Suppressor macrophage treated with lipopolysaccharide for 4 hours (primary cell): ENCODE measurements around the gene NAV3.
A peak's percentile ranks its signal among the peaks of the same experiment; 100 is the strongest.

Experiments used
- DNase-seq: peaks from one replicate; pipeline ENCODE4 v3.0.0-alpha.2; 2020

NAV3 gene, protein sequence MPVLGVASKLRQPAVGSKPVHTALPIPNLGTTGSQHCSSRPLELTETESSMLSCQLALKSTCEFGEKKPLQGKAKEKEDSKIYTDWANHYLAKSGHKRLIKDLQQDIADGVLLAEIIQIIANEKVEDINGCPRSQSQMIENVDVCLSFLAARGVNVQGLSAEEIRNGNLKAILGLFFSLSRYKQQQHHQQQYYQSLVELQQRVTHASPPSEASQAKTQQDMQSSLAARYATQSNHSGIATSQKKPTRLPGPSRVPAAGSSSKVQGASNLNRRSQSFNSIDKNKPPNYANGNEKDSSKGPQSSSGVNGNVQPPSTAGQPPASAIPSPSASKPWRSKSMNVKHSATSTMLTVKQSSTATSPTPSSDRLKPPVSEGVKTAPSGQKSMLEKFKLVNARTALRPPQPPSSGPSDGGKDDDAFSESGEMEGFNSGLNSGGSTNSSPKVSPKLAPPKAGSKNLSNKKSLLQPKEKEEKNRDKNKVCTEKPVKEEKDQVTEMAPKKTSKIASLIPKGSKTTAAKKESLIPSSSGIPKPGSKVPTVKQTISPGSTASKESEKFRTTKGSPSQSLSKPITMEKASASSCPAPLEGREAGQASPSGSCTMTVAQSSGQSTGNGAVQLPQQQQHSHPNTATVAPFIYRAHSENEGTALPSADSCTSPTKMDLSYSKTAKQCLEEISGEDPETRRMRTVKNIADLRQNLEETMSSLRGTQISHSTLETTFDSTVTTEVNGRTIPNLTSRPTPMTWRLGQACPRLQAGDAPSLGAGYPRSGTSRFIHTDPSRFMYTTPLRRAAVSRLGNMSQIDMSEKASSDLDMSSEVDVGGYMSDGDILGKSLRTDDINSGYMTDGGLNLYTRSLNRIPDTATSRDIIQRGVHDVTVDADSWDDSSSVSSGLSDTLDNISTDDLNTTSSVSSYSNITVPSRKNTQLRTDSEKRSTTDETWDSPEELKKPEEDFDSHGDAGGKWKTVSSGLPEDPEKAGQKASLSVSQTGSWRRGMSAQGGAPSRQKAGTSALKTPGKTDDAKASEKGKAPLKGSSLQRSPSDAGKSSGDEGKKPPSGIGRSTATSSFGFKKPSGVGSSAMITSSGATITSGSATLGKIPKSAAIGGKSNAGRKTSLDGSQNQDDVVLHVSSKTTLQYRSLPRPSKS (N-terminal part only)

DNA sequence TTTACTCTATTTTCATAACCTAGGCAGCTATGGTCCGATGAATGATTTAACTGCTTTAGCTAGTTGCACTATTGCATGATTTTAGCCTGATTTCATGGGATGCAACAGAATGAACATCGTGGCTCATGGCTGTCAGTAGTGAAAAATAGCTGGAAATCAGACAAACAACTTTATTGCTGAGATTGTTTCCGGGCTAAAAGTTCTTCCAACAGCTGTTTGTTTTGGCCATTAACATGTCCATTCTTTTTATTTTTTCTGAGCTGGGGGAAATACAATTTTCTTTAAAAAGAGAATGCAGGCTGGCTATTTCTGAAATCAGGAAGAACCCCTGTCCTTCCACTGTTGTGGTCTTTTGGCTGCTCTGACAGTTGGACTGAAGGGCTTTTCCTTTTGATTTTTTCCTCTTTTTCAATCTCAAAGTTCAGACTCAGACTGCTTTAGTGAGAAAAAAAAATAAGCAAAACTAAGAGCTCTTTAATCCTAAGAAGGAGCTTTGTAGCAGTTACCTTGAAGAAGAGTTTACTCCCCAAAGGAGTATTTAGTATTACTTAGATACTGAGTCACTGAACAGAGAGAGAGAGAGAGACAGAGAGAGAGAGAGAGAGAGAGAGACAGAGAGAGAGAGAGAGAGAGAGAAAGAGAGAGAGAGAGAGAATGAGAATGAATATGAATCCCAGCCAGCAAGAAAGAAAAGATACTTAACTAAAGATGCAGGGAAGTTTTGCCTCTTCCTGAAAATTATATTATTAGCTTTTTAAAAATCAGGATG is at the start of gene NAV3:
NAV3 (plus strand) TSS at position 312 of the 769 bp plus-strand sequence. CDS start 568 bp downstream, outside the sequence.
- no peak for DNase-seq

DNA sequence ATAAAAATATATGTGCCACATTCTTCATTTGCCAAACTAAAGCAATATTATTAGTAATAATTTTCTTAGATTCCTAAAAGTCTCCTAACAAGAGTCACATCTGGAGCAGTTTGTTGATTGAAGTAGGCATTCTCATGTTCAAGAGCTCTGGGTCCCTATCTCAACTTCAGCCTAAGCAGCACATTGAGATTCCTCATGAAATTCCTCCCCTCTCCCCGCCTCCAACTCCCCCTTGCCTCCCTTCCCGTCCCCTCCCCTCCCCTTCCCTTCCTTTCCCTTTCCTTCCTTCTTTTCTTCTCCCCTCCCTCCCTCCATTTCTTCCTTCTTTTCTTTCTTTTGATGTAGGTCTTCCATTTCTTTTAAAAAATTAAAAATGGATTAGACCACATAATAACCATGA is 48.7 kb upstream of the NAV3 start:
- DNase-seq: no peak

DNA sequence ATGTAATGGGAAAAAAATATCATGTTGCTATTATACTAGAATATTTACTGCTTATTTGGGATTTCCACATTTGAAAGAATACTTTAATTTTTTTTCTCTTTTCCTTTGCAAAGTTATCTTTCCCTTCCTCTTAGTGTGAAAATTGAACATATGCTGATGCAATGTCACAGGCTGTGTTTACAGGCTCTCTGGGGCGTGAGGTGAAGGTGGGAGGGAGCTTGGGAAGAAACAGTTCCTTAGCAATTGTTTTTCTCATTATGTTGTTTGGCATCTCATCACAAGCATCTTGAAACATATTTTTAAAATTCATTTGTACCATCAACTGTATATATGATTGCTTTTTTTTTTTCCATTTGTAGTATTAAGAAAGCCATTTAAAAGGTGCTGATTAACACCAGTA is 47.9 kb upstream of the NAV3 start:
- DNase-seq: no peak

DNA sequence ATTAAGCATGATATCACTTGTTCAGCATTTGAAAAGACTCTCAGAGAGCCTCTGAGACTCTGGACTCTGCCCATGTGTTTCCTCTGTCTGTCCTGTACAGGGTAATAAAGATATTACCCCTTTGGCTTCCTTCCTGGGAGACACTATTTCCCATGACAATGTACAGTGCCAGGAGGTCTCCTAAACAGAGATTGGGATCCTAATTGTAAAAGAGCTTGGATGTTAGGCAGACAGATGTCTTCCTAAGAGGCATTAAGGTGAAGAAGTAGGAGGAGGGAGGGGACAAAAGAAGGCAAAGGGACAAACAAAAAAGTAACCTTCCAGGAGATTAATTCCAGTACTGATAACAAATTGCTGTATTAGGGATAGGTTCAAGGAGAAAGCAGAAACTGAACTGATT is 45.5 kb upstream of the NAV3 start:
- no peak for DNase-seq

DNA sequence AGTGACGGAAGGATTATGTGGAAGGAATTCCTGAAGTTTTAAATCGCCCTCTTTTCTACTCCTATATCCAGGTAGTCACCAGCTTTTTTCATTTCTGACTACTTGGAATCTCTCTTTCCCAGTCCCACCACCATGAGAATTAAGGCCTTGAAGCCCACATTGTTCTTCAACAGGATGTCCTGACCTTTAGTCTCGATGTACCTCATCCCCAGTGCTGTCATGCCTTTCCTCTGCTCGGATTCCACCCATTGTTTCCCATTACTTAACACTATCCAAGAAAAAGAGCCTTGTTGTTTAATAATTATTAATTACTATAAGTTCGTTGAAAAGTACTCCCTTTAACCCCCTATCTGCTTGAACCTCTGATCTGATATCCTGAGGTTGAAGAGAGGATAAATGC is 44.0 kb upstream of the NAV3 start:
- DNase-seq: no peak

DNA sequence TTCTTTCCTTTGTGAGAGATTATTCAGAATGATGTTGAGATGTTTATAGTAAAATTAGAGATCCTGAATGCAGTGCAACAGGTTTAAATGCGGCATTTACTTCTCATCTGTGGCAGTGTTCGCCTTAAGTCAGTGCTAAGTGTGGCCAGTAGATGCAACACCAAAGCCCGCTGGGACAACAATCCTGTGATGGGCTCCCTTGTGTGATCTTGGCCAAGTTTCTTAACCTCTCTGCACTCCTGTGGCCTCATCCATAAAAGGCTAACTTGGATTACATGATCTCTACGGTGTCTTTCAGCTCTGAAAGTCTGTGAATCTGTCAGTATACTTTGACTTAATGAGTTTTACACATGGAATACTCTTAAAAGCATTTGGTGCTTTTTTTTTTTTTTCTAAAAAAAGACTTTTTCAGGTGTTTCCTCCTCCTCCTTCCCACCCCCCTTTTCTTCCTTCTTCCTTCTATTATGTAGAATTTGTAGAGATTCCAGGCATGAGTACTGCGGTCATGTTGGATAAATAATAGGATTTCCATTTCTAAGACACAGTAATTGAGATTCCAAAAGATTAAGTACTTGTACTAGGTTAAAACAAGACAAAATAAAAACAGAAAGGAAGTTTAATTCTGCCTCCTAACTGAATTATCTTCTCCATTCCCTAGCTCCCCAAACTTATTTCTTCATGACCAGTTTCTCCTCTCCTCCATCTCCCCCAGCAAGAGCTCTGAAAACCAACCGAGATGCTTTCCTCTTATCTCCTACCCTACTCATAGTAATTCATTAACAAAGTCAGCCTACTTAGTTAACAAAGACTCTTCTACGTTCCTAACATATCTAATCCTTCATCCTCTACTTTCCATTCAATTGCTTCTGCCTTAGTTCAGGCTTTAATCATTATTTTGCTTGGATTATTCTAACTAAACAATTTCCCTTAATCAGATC is 42.2 kb upstream of the NAV3 start:
- no peak for DNase-seq

DNA sequence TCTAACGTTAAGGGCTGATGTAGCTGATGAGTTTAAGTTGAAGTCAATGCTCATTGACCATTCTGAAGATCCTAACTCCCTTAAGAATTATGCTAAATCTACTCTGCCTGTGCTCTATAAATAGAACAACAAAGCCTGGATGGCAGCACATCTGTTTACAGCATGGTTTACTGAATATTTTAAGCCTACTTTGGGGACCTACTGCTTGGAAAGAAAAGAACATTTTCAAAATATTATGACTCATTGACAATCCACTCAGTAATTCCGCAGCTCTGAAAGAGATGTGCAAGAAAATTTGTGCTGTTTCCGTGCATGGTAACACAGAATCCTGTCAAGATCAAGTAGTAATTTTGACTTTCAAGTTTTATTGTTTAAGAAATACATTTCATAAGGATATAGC is 35.0 kb upstream of the NAV3 start:
- DNase-seq: no peak

DNA sequence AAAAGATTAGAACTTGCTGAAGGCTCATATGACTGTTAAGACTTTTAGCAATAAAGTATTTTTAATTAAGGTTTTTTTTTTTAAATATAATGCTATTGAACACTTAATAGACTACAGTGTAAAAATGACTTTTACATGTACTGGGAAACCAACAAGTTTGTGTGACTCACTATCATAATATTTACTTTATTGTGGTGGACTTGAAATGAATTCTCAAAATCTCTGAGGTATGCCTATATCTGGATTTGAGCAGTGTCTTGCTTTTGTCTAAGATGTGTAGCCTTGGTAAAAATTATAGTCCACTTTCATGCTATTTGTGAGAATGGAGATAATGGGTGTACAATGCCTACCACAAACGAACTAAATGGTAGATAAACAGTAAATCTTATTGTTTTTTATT is 33.9 kb upstream of the NAV3 start:
- DNase-seq: no peak

DNA sequence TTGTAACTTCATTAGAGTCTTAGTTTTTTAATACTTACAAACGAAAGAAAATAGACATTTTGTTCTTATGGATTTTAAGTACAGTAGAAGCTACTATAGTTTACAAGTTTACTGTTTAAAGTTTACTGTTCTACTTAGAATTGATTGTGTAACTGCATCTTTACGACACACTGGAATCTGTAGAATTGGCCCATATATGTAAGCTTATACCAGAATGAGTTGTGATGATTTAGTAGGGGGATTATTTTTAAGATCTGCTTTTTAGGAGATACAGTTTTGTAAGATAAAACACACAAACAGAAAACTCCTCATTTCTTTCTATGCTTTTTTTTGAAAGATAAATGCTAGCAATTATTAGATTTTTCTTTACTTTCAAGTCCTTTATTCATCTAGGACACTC is 30.2 kb upstream of the NAV3 start:
- DNase-seq: no peak

DNA sequence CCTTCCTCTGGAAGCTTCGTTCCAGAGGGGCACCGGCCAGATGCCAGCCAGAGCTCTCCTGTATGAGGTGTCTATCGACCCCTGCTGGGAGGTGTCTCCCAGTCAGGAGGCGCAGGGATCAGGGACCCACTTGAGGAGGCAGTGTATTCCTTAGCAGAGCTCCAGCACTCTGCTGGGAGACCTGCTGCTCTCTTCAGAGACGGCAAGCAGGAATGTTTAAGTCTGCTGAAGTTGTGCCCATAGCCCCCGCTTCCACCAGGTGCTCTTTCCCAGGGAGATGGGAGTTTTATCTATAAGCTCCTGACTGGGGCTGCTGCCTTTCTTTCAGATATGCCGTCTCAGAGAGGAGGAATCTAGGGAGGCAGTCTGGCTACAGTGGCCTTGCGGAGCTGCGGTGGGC is 22.2 kb upstream of the NAV3 start:
- DNase-seq: no peak

DNA sequence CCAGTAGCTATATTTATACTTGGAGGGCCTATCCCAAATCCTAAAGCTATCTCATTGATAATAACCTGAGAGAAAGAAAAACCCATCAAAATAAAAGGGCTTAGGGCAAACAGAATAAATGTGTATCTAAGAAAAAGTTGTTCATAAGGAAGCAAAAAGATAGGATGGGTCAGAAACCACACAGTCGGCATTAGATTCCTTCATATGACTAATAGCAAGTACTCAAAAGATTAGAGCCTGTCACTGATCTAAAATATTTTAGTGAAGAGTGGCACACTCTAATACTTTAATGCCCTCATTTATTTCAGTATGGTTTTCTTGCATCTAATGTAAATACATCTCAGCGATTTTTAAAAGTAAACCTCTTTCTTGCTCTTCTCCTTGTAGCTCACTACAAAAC is 17.1 kb upstream of the NAV3 start:
- DNase-seq: no peak

DNA sequence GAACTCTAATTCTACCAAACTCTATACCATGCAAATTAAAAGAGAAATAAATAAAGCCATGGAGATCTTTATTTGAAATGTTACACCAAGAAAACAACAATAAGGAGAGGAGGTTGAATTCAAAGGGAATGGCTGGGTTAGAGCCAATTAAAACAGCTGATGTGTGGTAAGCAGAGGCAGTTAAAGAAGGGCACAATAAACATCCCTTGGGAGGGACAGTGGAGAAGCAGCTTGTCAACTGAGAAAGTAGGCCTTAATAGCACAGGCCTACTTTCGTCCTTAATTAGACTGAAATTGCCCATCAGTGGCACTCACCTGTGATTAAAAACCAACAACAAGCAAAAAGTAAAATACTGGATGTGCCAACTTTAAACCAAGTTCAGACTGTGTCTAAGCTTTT is 16.3 kb upstream of the NAV3 start:
- DNase-seq: no peak

DNA sequence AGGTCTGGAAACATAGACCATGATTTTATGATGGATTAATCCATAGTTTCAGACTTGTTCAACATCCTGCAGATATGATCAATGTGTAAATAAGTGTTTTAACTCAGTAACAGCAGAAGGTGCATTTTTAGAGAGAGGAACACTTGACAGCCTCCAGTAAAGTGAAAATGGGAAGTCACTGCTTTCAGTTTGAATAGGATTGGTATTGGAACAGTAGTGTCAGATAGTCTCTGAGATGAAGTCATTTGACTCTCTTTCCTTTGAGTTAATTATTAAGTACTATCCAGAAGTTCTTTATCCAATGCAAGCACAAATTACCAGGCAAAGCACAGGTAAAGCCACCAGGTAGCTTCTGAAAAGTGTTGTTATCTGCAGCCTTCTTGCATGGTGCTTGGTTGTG is 14.5 kb upstream of the NAV3 start:
- DNase-seq: peak; percentile 3

DNA sequence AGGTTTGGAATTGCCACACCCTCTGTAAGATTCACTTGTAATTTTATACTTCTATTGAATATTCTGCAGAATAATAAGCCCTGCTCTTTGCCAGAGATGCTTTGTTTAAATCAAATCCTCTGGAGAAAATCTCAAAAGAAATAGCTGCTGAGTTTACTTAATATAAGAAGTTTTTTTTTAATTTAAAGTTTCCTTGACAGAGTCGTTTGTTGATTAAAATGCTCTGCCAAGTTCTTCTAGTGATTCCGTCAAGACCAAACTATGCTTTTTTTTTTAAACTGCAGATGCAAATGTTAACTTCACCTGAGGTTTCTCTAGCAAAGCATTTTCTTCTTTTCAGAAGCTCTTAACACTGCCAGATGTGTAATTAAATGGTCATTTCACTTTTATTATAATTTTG is 13.4 kb upstream of the NAV3 start:
- DNase-seq: no peak

DNA sequence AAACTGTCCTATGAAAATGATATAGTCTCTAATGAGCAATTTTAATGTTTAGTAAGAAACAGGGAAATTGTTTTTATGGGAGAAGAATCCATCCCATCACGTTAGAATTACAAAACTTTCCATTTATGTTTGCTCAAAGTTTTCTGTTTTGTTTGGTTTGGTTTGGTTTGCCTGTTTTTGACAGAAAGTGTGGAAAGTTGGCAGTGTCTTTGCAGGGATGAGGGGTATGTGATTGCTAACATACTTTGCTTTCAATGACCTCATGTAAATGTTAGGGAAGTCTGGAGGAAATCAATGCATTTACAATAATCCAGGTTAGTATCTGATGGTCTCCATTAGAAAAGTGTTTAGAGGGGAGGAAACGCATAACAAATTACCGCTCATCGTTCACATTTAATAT is 12.3 kb upstream of the NAV3 start:
- no peak for DNase-seq

DNA sequence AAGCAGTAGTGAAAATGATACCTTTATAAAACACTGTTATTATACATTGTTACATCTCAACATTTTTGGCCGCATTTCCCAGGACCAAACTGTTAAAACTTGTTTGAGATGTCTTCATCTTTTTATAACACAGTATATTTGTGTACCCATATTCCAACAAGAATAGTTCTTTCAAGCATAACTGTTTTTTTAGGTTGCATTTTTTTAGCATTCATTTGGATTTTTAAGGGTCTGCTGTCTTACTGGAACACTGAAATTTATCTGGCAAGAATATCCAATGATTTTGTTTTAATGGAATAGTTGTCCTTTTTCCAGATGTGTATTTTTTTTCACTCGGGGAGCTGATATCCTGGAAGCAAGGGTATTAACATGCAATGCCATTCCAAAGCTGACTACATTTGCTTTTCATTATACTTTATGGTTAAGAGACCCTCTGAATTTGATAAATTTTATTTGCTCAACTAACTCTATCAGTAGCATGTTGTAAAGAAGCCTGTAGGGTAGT is 8.9 kb upstream of the NAV3 start:
- no peak for DNase-seq

DNA sequence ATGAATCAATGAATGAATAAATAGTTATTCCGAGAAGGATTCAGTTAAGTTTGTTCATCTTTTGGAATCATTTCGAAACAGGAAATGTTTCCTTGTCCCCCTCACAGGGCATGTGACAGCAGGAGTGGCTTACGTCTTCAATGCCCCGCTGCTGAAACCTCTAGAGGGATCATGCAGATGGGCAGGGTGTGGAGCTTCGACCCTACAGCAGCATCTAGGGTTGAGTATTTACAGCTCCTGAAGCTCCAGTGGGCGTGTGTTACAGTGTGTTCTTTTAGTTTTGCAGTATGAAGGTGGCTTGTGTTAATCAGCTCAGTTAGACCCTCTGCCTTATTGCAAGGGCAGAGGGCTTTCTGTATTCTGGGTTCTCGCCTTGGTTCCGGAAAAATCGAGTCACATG is 2.6 kb downstream of the NAV3 start:
- no peak for DNase-seq

DNA sequence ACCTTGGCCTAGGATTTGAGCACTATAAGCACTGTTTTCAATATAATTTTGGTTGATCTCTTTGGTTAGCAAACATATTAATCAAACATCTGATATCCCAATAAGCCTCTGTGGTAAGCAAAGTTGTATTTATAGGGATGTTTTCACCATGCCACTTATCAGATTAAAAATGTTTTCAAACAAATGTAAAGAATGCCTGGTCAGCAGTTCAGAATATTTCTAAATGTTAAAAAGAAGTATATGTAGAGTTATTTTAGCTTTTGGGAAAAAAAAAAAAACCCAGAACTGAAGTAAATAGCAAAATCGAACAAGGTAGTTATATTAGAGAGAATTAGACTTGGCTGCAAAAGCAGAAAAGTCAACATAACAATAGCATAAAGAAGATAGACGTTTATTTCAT is 3.9 kb downstream of the NAV3 start:
- DNase-seq: no peak

DNA sequence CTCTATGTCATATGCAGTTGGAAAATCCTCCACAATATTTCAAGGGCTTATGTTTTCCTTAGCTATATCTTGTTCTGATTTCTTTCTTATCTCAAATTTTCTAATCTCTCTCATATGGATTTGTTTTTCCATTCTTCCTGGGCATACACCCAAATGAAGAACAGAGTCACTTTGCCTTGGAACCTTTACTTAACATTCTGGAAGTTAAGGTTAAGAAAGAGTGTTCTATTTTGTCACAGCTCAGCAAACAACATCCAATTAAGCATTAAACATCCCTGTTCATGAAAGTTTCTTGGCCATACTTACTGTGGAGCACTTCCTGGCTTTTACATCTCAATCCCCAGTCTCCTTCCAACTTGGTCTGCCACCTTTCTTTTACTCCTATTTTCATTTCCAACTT is 5.3 kb downstream of the NAV3 start:
- DNase-seq: no peak

DNA sequence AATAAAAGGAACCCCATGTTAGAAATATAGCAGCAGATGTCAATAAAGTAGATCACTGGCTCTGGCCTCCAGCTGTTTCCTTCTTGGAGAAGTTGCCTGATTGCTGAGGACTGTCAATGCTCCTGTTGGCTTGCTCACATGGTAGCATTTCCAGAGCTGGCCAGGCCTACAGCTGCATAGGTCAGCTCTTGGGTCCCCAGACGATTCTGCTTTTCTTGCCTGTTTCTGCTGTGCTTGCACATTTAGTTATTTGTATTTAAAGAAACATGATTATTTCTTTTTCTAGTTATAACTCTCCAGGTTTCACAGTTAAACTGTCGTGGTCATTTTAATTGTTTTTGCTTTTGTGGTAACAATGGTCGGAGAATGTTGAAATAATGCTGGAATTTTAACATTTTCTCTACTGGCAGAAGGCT is 7.2 kb downstream of the NAV3 start:
- DNase-seq: no peak

DNA sequence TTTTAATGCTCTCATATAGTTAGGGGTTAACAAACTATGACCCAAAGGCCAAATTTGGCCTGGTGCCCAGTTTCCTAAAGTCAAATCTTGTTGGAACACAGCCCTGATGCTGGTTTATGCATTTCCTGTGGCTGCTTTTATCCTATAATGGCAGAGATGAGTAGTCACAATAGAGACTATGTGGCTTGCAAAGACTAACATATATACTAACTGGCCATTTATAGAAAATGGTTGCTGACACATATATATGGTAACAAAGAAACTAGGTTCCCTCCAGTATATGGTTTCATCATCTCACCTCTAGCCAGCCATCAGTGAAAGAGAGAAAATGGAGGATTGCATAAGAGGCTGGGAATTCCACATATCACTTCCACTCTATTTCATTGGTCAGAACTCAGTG is 10.8 kb downstream of the NAV3 start:
- no peak for DNase-seq

DNA sequence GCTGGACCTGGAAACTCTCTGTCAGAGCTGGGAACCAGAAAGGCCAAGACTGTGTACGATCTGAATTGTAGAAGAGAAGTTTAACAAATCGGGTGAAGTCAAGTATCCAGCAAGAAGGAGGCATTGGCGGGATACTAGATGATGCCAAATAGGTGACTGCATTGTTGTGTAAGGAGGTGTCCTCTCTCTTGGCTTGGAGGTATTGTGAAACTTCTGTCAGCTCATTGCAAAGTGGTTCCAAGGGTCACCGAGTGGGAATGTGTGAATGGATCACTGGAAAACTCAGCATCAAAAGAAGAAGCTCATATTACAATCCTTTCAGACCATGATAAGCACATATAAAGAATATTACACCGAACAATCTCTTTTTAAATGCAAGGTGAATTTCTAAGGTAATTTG is 11.7 kb downstream of the NAV3 start:
- no peak for DNase-seq
